ENCODE data around the gene RBBP8NL. TPM values are rescaled to one million over a fixed set of nuclear protein-coding genes. Genes with fewer than 3 reads are reported as not detected.

RBBP8NL gene
- total and polyA plus RNA-seq, 2 of the 8 experiments (the other 6 are each of a cell fraction or from before 2014, with no cell fraction given): 0.43 to 0.48 TPM

GRCh38 chr20:62463651-62464424 is 36.5 kb upstream of the RBBP8NL start (continued):
- TF ChIP-seq ATF2 (IDR thresholded peaks at IDR 0.05; ENCODE audit: low read length) (no peak), SAP30 (IDR thresholded peaks at IDR 0.05; ENCODE audit: insufficient read depth, insufficient replicate concordance, low read length) (no peak), FOSL1 (IDR thresholded peaks at IDR 0.05; ENCODE audit: insufficient read depth, low read depth, low read length) (no peak), CHD1 (IDR thresholded peaks at IDR 0.05; ENCODE audit: low read depth, low read length) (no peak), CBX8 (IDR thresholded peaks at IDR 0.05; ENCODE audit: borderline replicate concordance, low read depth, low read length) (no peak), USF2 (IDR thresholded peaks at IDR 0.05; ENCODE audit: low read length) (no peak), NANOG (IDR thresholded peaks at IDR 0.05; ENCODE audit: insufficient read depth, low read depth, low read length, poor library complexity, severe bottlenecking) (no peak), SIRT6 (IDR thresholded peaks at IDR 0.05; ENCODE audit: low read length) (no peak), ATF3 (IDR thresholded peaks at IDR 0.05; ENCODE audit: insufficient read depth, low read depth, low read length) (no peak)

All from H1 (cell line).